HG03097 (cell line): Measurements from ENCODE around the gene SRRM2.

Experiments
- ATAC-seq: cut with Tn5 transposase; IDR thresholded peaks from one replicate; pipeline ENCODE4 v1.9.1; 2021; ENCODE audit not compliant: unreplicated experiment, low FRiP score

SRRM2 gene

GRCh38 chr16:2752035-2752849 is at the start of gene SRRM2:
Gene SRRM2, plus strand, starts transcription at chr16:2752638. Its CDS starts 3,727 bp downstream, at chr16:2756365.
- peak; percentile 70 for ATAC-seq

- no peak for ATAC-seq
Observed at GRCh38 chr16:2702871-2703745, 49.3 kb upstream of the SRRM2 start.

GRCh38 chr16:2704166-2704982 is 48.1 kb upstream of the SRRM2 start:
- ATAC-seq: no peak

DNA sequence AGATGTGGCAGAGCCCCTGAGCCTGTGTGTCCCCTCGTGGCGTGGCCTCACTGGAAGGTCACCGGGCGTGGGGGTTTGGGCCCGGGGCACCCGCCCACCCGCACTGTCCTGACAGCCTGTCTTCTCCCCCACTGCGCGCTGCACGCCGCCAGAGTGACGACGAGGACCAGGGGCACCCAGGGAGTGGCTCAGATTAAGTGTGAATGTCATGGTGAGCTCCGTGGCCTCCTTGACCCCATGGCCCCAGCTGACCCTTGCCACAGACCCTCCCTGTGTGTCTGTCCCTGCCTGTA is 47.5 kb upstream of the SRRM2 start:
- no peak for ATAC-seq

DNA sequence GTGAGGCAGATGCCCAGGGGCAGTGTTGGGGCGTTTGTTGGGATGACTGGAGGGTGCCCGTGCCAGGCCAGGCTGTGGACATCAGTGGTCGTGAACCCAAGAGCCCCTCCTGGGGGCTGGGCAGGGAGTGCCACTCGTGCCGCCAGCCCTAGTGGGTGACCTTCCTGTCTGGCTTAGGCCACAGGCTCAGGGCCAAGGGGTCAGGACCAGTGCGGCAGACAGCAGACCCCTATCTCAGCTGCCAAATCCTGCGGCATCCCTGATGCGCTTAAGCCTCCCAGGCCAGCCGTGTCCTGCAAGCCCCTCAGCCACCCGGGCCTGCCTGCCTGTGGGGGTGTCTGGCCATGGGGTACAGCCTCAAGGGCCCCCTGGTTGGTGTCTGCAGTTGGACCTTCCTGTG is 47.1 kb upstream of the SRRM2 start:
- ATAC-seq: no peak

DNA sequence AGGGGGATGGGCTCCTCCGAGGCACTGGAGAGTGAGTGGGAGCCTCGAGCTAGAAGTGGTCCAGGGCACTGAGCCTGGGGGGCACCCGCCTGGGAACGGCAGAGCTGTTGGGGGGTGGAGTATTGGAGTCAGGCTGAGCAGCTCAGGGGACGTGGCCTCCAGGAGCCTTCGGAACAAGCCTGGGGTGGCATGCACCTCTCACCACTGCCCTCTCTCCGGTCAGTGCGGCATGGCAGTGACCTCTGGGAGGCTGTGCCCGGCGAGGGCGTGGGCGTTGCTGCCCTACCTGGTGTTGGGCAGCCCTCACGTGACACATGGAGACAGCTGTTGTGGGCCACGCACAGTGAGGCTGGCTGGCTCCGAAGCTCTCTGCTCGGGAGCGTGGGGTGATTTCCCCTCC is 46.4 kb upstream of the SRRM2 start:
- ATAC-seq: no peak

DNA sequence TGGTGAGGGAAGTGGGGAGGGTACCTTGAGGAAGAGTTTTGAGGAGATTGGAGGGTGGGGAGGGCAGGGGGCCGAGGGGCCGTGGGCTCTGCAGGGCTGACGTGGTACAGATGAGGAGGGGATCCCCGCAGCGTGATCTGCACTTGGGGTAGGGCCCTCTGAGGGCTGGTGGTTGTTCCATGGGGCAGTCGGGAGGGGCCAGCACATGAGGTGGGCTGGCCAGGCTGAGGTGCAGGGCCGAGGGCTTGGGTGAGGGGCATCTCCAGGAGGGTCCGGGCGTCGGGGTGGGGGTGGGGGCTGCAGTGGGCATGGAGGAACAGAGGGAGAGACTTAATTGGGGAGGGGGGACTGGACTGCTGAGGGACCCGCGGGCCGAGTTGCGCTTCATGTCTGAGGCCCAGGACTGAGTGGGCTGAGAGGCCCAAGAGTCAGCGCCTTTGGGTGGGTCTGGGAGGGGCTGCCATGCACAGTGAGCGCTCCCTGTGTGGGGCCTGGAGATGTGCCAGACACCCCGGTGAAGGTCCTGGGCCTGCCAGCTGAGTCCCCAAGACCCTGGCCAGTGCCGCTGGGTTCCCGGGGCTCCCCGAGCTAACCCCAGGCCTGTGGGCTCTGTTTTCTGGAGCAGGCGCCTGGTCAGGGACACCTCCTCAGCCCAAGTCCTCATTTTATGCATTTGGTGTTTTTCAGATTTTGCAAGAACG is 45.7 kb upstream of the SRRM2 start:
- ATAC-seq: no peak

GRCh38 chr16:2707368-2708289 is 44.8 kb upstream of the SRRM2 start:
- ATAC-seq: no peak

DNA sequence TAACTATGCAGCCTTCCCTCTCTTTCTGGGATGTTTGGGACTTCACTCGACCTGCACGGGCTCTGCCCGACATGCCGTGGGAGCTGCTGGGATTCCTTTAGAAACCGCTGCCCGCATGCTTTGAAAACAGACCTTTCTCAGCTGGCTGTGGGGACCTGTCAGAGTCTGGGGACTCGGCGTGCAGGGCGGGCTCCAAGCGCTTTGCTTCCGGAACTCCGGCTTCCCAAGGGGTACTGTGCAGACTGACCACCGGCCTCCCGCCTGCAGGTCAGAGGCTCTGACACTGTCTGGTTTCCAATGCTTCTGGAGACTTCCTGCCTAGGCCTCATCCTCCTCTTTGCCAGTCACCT is 44.2 kb upstream of the SRRM2 start:
- ATAC-seq: no peak

DNA sequence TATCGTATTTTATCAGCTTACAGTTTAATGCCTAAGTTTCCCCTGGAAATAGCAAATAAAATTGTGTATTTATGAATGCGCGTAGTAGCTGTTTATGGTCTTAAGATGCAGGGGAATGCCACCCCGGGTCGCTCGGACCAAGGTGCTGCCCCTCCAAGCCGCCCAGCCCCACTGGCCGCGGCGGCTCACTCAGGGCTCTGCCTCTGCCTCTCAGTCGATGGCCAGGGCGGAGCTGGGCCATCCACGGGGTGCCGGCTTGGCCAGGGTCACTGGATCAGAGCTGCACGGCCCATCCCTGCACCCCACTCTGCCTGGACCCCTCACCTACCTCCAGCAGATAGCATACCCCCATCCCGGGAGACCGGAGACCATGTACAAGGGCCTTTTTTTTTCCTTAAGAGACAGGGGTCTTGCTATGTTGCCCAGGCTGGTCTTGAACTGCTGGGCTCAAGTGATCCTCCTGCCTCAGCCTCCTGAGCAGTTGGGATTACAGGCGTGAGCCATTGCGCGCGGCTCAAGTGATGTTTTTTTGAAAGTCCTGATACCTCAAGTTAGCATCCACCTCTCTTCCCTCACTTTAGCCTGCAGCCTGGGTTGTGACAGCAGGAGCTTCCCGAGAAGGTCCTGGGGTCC is 43.4 kb upstream of the SRRM2 start:
- no peak for ATAC-seq

GRCh38 chr16:2709588-2709984 is 42.9 kb upstream of the SRRM2 start:
- no peak for ATAC-seq

DNA sequence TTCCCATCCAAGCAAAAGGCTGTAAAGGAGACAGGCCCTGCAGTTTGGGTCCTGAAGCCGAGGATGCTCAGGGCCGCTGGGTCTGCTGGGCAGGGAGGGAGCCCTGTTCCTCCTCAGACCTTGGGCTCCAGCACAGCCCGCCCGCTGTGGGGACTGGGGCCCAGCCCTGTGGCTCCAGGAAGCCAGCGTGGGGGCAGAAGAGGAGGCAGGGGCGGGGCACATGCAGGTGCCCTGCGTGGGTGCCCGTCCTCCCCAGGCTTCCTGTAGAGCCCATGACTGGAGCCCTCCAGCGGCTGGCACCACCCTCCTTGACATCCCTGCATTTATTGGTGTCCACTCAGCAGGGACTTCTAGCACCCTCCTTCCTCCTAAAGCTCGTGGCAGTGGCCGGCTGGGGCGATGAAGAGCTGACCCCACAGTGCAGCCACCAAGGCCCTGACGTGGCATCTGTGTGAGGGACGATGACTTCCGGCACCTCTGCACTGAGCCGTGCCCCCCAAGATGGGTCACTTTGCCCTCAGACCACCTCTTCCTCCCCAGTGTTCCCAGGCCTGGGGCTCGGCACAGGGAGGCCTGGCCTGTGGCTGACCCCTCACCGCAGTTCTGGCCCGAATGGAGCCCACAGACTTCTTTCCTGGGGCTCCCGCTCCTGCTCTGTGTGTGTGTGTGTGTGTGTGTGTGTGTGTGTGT is 42.3 kb upstream of the SRRM2 start:
- no peak for ATAC-seq

GRCh38 chr16:2710711-2711231 is 41.7 kb upstream of the SRRM2 start:
- ATAC-seq: no peak

DNA sequence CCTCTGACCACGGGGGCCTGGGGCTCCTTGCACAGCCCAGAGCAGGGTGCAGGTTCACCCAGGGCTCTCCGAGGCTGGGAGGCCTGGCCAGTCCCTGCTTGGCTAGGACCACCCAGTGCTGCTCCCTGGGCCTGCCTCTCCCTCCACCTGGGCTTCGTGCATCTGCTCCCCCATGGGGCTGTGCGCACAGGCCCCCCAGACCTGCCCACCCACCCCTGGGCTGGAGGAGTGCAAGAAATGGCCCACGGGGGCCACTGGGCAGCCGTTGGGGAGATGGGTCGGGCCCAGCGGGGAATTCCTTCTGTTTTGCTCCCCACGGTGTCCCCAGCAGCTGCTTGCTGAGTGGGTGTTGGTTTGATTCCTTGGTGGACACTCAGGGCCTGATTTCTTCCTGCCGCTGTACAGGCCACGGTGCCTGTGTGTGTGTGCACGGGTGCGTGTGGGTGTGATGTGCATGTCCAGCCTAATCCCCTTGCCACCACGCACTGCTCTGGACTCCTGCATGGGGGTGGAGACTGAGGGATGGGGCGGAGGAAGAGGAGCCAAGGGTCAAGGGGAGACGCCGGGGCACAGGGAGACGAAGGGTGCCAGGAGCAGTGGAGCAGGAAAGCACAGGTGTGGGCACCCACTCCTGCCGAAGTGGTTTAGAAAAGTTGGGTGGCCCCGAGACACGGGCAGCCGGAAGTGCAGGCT is 40.9 kb upstream of the SRRM2 start:
- ATAC-seq: no peak

- no peak for ATAC-seq
Observed at GRCh38 chr16:2712063-2712441, 40.4 kb upstream of the SRRM2 start.

- ATAC-seq: no peak
Observed at GRCh38 chr16:2712546-2712945, 39.9 kb upstream of the SRRM2 start.

DNA sequence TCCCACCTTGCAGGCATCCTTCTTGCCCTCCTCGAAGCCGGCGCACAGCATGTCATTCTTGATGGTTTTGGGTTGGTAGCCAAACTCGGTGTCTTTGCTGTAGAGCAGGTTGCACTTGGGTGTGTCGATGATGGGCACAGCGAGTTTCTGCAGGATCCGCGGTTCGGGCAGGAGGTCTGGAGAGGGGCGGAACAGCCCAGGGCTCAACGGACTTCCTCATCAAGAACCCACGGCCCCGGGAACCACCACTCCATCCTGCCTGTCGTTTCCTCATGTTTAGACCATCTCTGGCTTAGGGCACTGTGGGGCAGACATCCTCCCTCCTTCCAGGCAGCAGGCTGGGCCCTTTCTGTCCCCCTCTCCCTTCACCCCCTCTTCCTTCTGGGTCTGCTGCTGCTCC is 38.9 kb upstream of the SRRM2 start:
- ATAC-seq: no peak
